Stimulated activated CD8-positive, alpha-beta memory T cell treated with anti-CD3 and anti-CD28 coated beads, Interleukin-15, amount 100 ng/mL, for 1 hour (primary cell): ENCODE data around the gene FHOD1.
A peak's percentile ranks its signal among the peaks of the same experiment; 100 is the strongest.

ENCODE experiments used
- DNase-seq: peaks from one replicate; pipeline ENCODE4 v3.0.0-alpha.2; 2020; ENCODE audit warnings: low read depth

FHOD1 gene

DNA sequence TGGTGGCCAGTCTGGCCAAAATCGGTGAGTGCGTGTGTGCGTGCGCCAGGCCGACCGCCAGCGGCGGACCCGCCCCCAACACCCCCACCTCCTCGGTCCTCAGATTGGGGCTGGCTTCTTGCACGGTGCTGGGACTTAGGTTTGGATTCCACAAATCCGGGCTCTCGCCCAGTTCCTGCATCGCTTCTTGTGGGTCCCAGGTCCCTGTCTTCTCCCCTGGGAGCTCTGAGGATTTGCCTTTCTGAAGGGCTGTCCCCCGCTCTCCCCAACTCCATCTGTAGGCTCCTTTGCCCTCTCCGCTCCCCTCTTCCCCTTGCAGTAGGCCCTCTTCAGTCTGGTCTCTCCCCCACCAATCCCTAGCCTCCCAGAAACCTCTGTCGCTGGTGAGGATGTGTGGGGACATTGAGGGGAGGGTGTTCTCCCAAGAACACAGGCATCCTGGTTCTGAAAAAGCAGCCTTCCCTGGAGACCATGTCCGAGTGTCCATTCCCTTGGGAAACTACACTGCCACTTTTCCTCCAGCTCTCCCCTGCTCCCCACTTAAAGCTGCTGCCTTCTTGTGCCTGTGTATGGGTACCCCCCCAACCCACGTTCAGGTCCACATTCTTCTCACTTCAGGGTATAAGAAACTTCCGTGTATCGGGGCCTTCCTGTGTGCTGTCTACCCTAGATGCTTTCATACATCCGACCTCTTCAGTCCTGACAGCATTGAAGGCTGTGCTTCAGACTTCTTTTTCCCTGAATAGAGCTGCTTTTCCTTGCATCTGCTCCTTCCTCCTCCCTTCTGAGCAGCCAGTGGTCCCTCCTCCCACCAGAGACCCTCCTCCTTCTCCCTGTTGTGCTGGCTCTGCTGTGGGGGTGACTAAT, 2.1 kb upstream of the FHOD1 start:
- DNase-seq = no peak

GRCh38 chr16:67248401-67249177, 1.3 kb upstream of the FHOD1 start, which contains the start of gene SLC9A5:
TSS of gene SLC9A5 (plus strand) at chr16:67248979. CDS start at chr16:67249015, 36 bp downstream.
- DNase-seq = no peak

GRCh38 chr16:67248073-67248400, 756 bp upstream of the FHOD1 start:
- no peak for DNase-seq

- no peak for DNase-seq
Measured at GRCh38 chr16:67246756-67247191, 507 bp downstream of the FHOD1 start.

DNA sequence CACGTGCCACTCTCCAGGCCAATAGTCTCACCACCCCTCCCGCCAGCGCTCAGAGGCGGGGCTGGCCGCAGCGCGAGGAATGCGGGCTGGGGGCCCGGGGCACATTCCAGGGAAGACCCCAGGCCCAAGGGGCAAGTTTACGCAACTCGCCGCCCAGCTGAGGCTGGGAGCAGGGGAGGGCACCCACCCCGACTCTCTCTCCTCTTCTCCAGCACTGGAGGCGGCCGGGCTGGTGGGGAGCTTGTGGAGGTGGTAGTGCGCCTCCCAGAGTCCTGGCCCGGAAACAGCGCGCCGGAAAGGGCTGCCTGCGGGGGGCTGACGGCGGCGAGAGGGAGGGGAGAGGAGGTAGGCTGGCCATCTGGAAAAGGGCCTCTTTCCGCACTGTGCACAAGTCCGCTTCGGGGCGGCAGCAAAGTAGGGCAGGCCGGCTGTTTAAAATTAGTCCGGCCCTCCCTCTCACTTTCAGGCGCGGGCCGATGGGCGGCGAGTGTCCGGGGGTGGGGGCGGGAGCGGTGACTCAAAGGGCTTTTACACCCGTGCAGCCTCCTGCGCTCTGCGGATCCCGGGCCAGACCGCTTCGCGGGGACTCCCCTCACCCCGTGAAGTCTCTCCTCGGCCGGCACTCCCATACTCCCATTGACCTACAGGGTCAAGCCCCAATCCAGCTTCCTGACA, 1.1 kb downstream of the FHOD1 start:
- DNase-seq = peak; percentile 21

GRCh38 chr16:67245674-67246080, 1.6 kb downstream of the FHOD1 start:
- no peak for DNase-seq

DNA sequence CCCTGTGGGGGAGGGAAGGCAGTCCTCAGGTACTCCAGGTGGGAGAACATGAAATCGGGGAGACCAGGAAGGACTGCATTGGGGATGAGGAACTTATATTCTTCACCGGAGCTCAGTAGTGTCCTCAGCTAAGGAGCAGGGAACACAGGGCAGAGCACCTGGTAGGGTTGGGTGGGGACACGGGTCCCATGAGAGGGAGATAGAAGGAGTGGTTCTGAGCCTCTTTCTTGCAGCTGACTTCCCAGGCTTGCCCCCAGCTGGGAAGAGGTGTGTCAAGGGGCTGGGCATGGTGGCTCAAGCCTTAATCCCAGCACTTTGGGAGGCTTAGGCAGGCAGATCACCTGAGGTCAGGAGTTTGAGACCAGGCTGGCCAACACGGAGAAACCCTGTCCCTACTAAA, 2.1 kb downstream of the FHOD1 start:
- DNase-seq = no peak

DNA sequence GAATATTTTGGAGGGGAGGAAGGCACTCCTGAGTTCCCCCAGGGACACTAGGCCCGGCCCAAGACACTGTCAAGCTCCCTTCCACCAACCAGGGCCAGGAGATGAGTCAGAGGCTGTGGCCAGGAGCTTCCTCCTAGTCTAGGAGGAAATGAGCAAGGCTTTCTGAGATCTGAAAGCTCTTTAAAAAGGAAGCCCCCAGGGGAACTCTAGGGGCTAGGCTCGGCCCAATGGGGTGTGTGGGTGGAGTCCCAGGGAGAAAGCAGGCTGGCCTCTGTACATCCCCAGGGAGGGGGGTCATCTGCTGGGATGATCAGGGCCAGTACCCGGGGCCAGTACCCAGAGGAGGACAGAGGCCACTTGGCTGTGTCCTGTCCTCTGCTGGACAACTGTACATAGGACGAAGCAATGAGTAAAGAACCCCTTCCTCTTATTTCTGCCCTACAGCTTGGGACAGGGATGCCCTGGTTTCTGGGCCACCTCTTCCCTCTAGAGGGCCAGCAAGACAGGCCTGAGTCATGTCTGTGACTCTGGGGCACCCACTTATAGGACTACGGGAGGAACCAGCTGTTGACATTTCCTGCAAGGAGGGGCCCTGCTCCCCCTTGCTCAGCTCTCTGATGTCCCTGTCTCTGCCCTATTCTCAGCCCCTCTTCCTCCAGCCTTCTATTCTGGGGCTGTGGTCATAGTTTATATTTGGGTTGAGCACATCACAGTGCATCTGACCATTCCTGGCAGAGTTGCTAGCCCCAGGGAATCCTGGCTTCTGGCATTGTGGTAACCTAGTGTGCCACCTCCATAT, 2.7 kb downstream of the FHOD1 start:
- DNase-seq = peak; percentile 61

DNA sequence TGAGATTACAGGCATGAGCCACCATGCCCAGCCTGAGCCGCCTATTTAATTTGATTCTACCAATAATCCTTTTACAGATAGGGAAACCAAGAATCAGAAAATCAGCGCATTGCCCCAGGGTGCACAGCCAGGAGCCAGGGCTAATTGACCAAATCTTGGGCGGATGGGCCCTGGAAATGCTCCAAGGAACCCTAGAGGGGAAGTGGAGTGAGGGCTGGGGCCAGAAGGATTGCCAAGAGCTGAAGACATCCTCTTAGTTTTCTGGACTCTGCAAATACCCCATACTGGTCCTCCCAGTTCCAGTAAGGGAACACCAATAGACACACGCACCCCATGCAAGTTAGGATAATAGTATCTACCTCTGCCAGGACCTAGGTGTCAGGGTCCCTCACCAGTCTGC, 3.8 kb downstream of the FHOD1 start:
- DNase-seq = no peak

DNA sequence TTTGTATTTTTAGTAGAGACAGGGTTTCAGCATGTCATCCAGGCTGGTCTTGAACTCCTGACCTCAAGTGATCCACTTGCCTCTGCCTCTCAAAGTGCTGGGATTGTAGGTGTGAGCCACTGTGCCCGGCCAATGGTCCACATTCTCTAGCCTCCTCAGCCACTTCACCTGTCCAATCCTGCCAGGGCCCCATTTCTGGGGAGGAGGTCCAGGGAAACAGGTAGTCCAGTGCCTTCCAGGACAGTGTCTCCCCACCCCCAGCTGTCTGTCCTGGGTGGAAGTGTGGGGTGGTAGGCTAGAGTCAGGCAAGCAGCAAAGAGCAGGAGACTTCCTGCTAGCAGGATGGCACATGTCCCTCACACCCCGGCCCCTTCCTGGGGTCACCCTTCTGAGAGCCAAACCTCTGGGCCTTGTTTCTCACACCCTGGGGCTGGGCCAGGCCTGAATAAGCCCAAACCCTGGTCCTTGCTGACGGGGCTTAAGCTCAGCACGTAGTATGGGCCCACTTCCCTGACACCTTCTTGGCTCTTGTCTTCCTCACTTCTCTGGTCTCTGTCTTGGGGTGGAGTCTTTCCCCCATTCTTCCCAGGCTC, 5.0 kb downstream of the FHOD1 start:
- no peak for DNase-seq

GRCh38 chr16:67241008-67241900, 6.0 kb downstream of the FHOD1 start:
- DNase-seq = no peak

DNA sequence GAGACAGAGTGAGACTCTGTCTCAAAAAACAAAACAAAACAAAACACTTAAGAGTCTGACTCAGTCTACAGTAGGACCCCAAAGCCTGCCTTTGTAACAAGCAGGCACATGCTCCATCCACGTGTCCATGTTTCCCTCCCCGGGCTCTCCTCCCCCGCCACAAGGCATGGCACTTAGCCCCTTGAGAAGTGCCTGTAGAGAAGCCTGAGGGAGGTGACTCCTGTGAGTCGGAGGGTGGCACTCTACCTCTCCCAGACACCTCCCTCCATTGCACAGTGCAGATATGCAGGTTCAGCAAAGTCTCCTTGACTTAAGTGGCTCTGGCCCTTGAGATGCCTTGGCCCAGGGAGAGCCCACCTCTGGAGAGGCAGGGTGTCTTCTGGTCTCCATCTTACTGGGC, 6.8 kb downstream of the FHOD1 start:
- no peak for DNase-seq

GRCh38 chr16:67238806-67239470, 8.3 kb downstream of the FHOD1 start:
- DNase-seq = no peak

GRCh38 chr16:67238278-67238575, 9.1 kb downstream of the FHOD1 start:
- DNase-seq = no peak

DNA sequence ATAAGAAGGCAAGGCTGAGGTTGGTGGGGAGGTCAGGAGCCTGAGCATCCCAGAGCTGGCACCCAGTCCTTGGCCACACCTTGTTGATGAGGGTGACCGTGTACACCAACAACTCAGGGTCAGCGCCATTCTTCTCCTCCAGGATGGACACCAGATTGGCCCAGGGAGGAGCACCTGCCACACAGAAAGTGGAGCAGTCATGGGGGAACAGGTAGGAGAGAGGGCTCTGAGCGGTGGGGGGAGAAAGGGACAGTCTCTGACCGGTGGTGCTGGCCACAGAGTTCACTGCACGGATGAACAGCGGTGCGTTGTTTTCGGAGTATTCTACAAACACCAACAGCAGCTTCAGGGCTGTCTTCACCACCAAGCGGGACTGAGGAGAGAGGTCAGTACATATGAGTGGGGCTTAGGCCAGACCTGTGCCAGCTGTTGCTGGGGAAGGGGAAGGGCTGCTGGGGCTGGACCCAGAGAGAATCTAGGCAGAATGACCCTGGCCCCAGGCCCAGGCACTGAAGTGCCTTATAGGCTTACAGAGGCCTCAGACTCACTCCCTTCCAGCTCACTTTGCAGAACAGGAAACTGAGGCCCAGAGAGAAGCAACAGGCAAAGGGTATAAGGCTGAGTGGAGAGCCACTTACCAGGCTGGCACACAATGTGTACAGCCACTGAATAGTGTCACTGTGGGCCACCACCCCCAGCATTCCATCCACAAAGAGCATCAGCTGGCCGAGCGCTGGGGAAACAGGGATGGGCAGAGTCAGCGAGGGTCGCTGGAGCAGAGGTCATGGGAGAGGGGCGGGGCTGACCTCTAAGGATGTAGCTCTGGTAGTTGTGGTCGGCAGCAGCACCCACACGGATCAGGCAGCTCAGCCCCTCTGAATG, 9.6 kb downstream of the FHOD1 start:
- DNase-seq = no peak

DNA sequence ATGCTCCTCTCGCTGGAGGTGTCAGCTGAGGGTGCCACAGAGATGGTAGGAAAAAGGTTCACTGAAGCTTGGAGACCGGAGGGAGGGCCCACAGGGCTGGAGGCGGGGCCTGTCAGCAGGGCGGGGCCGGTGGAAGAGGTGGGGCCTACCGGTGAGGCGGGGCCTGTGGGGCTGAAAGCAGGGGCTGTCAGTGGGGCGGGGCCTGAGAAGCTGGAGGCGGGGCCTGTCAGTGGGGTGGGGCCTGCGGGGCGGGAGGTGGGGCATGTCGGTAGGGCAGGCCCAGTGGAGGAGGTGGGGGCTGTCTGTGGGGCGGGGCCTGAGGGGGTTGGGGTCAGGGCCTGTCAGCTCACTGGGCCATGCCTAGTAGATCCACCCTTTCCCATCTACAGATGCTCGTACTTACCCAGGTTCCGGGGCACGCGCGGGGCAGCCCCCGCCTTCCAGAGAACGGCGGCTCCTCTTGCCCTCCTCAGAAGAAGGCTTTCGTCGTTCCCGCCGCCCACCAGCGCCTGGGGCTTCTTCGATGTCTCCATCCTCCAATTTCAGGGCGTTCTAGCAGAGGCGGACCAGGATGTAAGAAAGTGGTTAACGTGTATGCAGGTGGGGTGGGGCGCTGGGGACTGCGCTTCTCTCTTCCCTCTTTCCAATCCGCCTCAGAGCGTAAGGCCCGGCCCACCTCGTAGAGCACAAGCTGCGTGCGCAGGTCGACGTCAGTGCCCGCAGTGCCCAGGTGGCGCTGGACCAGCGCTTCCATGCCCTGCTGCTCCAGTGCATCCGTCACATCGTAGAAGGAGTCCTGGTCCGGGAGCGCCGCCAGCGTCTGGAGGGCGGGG, 10.5 kb downstream of the FHOD1 start:
- peak; percentile 38 for DNase-seq

- DNase-seq = no peak
Measured at GRCh38 chr16:67235816-67236562, 11.3 kb downstream of the FHOD1 start.
